Measurements from ENCODE around the gene PTPRT.

The PTPRT gene

GRCh38 chr20:42963796-42964195 lies 225.9 kb downstream of the PTPRT start:
- H3K9me3 ChIP-seq, result no peaks in the 10 kb centered on the region
- H3K36me3 ChIP-seq, result no peaks in the 10 kb centered on the region
- intact Hi-C loops (cut with DNase I; ENCODE audit: low total_unique reads), result no loop called here
- DNase-seq, result no peak
- no peaks in the 10 kb centered on the region for H3K27me3 ChIP-seq
- no peaks in the 10 kb centered on the region for H3K4me1 ChIP-seq
- no peak overlapping the region for H3K27ac ChIP-seq
- H3K4me3 ChIP-seq, result no peak overlapping the region
- no peak for TF ChIP-seq CTCF (IDR thresholded peaks at IDR 0.05)

GRCh38 chr20:42961771-42962170 lies 227.9 kb downstream of the PTPRT start:
- no peak for TF ChIP-seq CTCF (IDR thresholded peaks at IDR 0.05)
- H3K4me3 ChIP-seq, result no peak overlapping the region
- H3K4me1 ChIP-seq, result no peaks in the 10 kb centered on the region
- H3K27me3 ChIP-seq, result no peaks in the 10 kb centered on the region
- H3K27ac ChIP-seq, result no peak overlapping the region
- H3K36me3 ChIP-seq, result no peaks in the 10 kb centered on the region
- no peak for DNase-seq
- intact Hi-C loops (cut with DNase I; ENCODE audit: low total_unique reads), result no loop called here
- H3K9me3 ChIP-seq, result no peaks in the 10 kb centered on the region

GRCh38 chr20:42959996-42960395 lies 229.7 kb downstream of the PTPRT start:
- Histone ChIP-seq H3K27ac (no peak overlapping the region), H3K36me3 (no peaks in the 10 kb centered on the region), H3K9me3 (no peaks in the 10 kb centered on the region), H3K4me1 (no peaks in the 10 kb centered on the region), H3K4me3 (no peak overlapping the region), H3K27me3 (no peaks in the 10 kb centered on the region)
- TF ChIP-seq CTCF (IDR thresholded peaks at IDR 0.05), result no peak
- DNase-seq, result no peak
- intact Hi-C loops (cut with DNase I; ENCODE audit: low total_unique reads), result no loop called here

- Histone ChIP-seq H3K4me1 (no peaks in the 10 kb centered on the region), H3K27me3 (no peaks in the 10 kb centered on the region), H3K36me3 (no peaks in the 10 kb centered on the region), H3K27ac (no peak overlapping the region), H3K4me3 (no peak overlapping the region), H3K9me3 (no peaks in the 10 kb centered on the region)
- no peak for DNase-seq
- intact Hi-C loops (cut with DNase I; ENCODE audit: low total_unique reads), result no loop called here
- TF ChIP-seq CTCF (IDR thresholded peaks at IDR 0.05), result no peak
These were observed 231.2 kb downstream of the PTPRT start for GRCh38 chr20:42958367-42959069.

GRCh38 chr20:42957704-42958095 lies 232.0 kb downstream of the PTPRT start:
- H3K4me3 ChIP-seq, result no peak overlapping the region
- DNase-seq, result no peak
- H3K9me3 ChIP-seq, result no peaks in the 10 kb centered on the region
- no peaks in the 10 kb centered on the region for H3K27me3 ChIP-seq
- intact Hi-C loops (cut with DNase I; ENCODE audit: low total_unique reads), result no loop called here
- TF ChIP-seq CTCF (IDR thresholded peaks at IDR 0.05), result no peak
- no peak overlapping the region for H3K27ac ChIP-seq
- H3K4me1 ChIP-seq, result no peaks in the 10 kb centered on the region
- H3K36me3 ChIP-seq, result no peaks in the 10 kb centered on the region
